Rectal smooth muscle tissue (tissue), 1 donor: ENCODE results near the gene PRAMEF4.
"Not testable (repeated sequence)": the region's sequence is repeated elsewhere in the genome, so short reads cannot be mapped to it uniquely, and the experiment has no call there.

Experiments used
- H3K27ac ChIP-seq: one replicate; pipeline ENCODE4 v1.7.0; 2013; ENCODE audit warnings: low read depth, low read length, inconsistent platforms
- H3K27me3 ChIP-seq: one replicate; pipeline ENCODE4 v1.7.0; 2013; ENCODE audit warnings: low read length; ENCODE audit not compliant: control insufficient read depth, insufficient read depth
- H3K36me3 ChIP-seq: one replicate; pipeline ENCODE4 v1.7.0; 2013; ENCODE audit warnings: low read length; ENCODE audit not compliant: control insufficient read depth, insufficient read depth
- H3K4me1 ChIP-seq: one replicate; pipeline ENCODE4 v1.7.0; 2013; ENCODE audit warnings: low read length; ENCODE audit not compliant: control insufficient read depth, insufficient read depth
- H3K4me3 ChIP-seq: one replicate; pipeline ENCODE4 v1.7.0; 2013; ENCODE audit warnings: low read length
- H3K9ac ChIP-seq: one replicate; pipeline ENCODE4 v1.7.0; 2013; ENCODE audit warnings: low read length

The PRAMEF4 gene

GRCh38 chr1:12833251-12833650, 52.8 kb downstream of the PRAMEF4 start:
- H3K27me3 ChIP-seq, H3K4me1 ChIP-seq, H3K27ac ChIP-seq, H3K36me3 ChIP-seq, H3K4me3 ChIP-seq, H3K9ac ChIP-seq: not testable (repeated sequence)

DNA sequence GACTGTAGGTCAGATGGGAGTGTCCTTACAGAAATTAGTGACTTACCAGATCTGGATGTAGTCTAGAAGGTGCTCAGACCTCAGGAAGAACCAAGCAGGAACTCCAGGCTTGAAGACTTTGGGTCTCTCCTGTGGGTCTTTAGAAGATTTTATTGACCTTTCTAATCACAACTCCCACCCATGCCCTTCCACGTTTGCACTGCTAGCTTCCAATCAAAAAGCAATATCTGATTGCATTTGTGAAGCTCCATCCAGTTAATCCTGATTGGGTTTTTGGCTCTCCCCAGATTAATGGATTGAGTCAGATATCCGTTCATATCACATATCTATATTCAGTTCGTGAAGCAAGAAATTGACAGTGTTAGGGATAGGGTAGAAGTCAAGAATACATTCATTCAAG, 54.7 kb downstream of the PRAMEF4 start, which contains the start of gene PRAMEF11:
Gene PRAMEF11 (minus strand): TSS at position 101 of the 400 bp plus-strand sequence. CDS start 2,621 bp downstream, outside the sequence.
- not testable (repeated sequence) for H3K27ac ChIP-seq, H3K4me3 ChIP-seq, H3K4me1 ChIP-seq, H3K27me3 ChIP-seq, H3K36me3 ChIP-seq, H3K9ac ChIP-seq
